SIG-M5 (cell line): ENCODE data around the gene GRID1.

Source experiments
- DNase-seq: peaks from one replicate; lab custom pipeline; 2025; lab: John Stamatoyannopoulos, UW

The GRID1 gene

DNA sequence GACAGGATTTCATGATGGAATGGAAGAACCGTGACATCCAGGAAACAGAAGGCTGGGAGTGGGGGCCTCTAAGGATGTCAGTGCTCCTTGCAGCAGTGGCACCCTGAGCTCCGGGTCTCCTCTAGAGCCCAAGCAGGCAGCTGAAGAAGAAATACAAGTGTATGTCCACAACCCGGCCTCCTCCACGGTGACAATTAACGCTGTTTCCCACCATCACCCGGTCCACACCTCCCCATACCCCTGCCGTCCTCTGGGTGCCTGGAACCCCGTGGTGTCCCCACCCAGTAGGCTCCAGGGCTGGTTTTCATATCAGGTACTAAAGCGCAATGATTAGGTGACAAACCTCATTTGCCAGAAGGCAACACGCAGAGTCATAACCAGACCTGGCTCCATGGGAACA is 30.3 kb downstream of the GRID1 start:
- DNase-seq, result no peak

DNA sequence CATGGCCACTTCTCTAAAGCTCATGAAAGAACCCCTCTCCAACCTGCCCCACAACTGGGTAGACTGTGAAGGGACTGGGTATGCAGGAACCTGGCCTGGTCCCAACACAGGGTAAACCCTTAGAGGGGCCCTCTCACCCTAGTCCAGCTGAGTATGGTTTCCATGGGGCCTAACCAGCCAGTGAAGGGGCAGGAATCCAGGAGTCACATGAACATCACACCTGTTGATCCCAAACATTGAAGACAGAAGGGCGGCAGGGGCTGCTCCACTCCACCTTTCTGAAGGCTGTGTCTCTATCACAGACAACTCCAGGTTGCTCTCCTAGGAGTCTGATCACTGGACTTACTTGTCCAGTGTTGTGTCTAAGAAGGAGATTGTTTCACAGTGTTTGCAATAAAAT is 30.8 kb downstream of the GRID1 start:
- DNase-seq, result no peak

DNA sequence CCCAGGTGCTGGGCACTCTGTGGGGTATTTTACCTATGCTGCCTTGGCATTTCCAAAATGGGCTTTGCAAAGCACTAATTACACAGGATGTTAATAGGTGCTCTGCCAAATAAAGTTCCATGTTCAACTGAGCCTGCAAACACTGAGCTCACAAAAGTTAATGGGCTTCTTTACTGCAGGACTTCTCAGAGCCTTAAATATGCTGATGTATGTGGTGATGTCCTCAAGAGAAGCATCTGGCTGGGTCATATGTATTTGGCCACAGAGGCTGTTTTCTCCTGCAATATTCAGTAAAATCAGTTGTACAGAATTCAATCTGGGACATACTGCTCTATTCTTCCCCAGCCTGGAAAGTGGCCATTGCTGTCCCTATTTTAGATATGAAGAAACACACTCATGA is 31.3 kb downstream of the GRID1 start:
- no peak for DNase-seq

DNA sequence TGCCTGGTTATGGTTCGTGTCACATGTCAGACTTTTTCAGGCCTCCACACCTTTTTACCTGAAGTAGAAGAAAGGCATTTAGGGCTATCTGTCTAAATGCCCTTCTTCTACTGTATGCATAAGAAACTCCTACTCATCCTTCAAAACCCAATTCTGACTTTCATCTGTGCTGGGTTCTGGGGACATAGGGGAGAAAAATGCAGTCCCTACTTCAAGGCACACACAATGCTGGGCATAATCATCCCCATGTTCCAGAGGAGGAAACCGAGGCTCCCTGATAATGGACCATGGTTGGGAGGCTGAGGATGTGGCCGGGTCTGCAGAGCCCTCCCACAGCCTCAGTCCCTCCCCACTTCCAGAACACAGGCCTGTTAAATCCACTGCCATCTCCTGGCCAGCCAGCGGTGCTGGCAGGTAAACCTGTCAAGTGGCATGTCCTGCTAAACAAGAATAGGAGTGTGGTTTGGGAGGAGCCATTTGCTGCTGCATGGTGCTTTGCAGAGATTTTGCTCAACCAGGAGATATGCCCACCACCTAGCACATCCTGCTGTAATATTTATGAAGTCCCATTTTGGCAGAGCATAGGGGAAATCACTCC is 32.0 kb downstream of the GRID1 start:
- no peak for DNase-seq

DNA sequence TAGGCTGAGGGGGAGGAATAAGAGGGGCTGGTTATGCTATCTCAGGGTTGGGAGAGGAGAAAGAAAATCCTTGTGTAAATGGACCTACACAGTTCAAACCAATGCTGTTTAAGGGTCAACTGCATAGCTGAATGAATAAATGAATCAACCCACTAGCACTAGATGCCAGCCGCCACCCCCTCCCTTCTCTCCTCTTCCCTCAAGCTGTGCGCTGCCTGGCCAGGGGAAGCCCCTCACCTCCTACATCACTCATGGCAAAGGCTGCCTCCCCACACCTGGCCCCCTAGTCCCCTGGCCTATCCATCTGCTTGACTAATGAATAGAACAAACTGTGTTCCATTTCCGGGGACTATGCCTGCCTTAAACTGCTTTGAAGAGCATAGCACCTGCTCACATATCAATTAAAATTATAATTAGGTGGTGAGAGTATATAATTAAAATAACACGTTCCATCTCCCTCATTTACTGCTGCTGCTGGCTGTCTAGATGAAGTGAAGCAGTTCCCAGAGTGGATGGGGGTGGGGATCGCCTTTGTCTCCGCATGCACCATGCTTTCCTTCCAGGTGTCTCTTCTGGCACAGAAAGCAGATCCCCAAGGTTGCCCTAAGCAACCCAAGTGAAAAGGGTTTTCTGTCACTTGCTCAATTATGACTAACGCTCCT is 32.6 kb downstream of the GRID1 start:
- no peak for DNase-seq

DNA sequence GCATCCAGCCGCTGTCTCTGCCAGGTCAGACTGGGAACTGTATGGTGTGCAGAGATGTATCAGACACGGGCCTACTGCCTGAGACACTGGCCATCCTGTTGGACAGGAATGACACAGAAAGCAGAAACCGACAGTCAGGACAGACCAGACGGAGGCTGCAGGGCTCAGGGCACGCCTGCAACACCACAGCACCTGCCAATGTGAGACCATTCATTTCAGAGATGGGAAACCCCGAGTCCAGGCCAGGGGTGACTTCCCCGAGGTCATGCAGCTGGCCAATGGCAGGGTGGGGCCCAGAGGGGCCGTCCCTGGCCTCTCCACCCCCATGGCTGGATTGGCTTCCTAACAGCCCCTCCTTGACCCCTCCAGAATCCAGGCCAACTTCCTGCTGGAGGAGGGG is 34.7 kb downstream of the GRID1 start:
- DNase-seq, result no peak

DNA sequence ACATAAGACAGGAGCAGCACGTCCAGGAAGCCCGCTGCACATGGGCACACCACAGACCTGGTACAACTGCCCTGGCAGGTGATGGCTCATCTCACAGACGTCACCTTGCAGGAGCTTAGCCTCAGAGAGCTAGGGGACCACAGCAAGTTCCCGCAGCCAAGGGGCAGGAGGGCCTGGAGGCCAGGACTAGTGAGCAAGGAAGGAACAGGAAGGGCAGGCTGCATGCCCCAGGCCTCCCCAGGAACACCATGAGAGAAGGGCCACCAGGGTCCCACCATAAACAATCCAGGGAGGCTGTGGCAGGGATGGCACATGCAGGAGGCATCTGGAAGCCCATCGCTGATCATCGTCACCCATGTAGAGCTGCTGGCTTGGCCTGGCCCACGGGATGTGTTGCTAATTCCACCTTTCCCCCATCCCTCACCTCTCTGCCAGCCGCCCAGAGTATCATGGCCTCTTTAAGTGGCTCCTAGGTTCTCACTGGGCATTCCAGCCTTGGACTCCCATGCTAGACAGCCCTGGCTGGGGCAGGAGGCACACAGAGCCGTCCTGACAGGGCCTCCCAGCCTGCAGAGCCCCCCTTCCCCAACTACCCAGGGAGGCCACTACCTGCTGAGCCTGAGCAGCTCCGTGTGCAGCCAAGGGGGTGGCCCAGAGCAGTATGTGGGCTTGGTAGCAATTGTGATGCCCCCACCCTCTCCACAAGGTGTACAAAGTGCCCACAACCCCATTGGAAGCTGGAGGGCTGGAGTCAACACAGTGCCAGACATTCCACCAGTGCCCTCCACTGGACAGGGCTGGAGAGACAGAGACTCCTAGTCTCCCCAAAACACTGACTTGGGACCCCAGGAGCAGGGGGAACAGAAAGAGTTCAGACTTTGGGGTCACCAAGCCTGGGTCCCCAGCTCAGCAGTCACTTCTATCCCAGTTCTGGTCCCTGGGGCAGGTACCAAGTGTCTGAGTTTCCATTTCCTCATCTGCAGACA is 35.5 kb downstream of the GRID1 start:
- no peak for DNase-seq

DNA sequence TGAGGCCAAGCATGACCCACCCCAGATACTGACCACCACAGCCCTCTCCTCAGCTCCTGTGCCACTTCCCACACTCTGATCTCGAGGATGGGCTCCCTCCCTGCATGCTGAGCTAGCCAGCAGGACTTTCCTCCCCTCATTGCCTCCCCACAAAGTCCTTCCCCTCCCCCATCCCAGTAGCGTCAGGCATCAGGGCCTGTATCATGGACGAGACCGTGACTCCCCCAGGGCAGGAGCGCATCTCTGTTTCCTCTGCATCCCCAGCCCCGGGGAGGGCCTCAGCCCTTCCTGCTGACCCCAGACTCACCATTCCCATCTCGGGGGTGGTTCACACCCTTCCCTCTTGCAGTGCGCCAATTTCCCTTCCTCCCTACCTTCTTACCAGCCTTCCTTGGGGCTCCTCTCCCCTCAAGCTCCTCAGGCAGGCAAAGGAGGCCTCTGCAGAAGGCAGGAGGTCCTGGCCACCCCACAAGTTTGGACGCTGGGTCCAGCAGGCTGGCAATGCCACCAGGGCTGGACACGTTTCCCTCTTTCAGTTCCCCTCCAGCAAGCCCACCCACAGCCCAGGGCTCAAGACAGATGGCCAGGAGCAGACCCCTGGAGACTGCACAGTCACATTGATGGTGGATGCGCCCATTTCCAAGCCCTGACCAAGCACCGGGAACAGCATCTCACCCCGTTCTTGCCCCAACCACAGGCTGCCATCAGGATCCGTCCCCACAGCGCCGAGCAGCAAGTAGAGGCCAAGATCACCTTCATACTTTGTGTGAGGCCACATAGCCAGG is 36.5 kb downstream of the GRID1 start:
- DNase-seq, result no peak

DNA sequence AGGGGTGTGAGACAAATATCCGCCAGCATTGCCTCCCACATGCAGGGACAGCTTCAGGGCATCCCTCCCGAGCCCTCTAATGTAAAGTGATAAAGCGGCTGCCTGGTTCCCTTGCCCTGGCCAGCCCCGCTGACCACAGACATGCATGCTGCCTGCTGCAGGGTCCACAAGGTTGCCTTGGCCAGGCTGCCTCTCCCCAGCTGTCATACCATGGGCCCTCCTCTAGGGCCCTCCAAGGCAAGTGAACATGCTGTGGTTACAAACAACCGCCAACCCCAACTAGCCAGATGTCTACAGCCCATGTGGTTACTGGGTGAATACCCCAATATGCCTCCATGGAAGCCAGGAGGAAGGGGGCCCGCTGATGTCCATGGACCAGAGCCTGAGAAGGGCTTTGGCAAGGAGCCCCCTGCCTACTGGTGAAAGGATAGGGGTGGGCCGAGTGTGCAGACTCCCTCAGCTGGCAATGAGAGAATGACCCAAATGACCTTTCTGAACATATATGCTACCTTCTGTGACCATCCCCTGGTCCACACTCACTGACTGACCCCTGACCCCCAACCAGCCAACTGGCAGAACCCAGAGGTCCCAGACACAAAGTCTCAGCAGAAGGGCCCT is 37.4 kb downstream of the GRID1 start:
- DNase-seq, result no peak

DNA sequence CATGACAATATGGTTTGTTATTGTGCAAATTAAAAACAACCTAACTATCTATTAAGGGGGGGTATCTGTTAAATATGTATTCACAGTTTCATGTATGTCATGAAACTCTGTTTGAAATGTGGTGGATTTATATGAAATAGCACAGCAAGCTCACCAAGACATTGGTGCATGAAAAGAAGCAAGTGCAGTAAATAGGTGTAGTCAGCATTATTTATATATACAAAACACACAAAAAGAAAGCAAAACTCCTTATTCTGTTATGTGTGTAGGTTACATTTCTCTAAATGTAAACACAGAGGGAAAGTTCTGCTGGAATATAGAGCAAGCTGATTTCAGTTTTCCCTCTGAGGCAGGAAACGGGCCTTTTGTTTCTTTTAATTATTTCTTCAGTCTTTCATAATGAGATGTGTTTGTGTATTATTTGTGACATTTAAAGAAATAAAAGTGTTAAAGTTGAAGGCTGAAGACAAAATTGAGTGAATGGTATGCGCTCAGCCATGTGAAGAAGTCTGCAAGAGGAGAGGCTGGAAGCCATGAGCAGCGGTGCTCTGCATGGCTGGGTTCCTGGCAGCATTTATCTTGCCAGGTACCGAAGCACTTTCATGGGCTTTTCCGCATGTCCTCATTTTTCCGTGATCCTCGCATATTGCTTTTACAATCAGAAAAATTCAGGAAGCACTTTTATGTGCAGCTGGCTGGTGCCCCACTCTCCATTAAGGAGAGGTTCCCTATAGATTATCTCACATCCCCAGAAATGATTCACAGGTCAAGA is 38.5 kb downstream of the GRID1 start:
- DNase-seq, result no peak

DNA sequence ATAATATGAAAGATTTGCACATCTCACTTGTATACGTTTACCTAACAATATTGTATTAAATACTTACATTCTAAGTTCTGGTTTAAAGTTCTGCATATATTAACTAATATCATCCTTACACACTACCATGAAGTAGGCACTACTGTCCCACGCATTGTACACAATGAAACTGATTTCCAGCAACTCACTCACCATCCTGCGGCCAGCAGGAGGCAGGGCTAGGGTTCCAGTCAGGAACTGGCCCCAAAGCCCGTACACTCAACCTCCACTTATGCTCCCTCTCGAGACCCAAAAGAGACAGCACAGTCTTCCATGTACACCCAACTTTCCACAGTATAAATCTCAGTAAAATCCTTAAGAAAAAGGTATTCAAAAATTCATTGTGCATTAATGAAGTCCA is 41.4 kb downstream of the GRID1 start:
- no peak for DNase-seq

DNA sequence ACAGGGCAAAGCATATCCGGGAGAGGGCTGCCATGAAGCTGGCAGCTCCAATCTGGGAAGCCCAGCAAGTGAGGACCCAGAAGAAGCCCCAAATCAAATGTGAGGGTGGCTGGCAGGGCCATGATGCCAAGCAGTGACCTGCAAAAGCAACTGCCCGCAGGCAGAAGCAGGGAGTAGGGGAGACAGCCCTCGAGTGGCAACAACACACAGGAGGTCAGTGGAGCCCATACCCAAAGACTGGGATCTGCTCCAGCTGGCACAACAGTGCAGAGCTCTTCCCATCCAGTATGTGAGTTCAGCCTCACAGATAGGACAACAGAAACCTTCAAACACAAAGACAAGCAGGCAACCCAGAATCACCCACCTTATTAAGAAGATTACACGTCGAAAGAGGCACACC is 45.0 kb downstream of the GRID1 start:
- no peak for DNase-seq

DNA sequence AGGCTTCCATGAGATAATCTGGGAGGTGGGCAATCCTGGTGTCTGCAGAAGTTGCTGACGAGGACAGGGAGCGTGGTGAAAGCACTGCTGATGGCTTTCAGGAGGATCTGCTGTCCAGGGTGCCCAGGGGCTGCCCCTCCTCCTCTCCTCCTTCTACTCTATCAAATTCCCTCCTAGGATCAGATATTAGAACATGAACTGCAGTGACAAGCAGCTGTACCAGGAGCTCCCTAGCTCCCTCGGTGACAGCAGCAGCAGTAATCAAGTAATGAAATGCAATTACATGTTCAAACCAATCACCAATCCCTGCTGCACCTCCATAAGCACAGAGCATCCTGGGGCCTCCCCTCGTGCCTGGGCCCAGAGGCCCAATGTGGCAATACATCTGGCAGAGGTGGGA is 46.9 kb downstream of the GRID1 start:
- no peak for DNase-seq

DNA sequence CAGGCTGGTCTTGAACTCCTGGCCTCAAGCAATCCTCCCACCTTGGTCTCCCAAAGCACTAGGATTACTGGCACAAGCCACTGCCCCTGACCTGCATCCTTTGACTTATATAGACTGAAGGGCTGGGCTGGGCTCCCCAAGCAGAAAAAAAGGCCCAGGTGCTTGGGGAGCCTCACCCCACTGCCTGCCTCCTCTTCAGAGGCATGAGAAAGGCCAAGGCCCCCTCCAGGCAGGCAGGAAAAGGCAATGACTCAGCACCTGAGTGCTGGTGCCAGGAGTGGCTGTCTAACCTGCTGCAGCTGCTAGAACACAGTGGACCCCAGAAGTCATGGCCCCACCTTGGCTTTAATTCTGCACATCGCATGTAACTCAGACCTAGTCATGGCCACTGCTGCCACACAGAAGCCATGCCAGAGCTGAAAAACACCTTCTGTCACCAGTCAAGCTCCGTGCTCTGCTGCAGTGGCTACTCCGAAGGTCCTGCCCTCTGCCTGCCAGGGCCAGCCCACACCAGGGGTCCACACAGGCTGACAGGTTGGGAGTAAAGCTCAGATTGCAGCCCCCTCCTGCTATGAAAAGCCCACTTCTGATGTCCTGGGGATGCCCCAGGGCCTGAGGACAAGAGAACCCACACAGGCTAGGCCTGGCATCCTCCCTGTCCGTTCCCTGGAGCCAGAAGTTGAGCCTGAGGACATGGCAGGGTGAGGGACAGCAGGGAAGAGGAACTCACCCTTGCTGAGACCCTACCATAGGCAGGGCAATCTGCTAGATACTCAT is 48.5 kb downstream of the GRID1 start:
- DNase-seq, result no peak

DNA sequence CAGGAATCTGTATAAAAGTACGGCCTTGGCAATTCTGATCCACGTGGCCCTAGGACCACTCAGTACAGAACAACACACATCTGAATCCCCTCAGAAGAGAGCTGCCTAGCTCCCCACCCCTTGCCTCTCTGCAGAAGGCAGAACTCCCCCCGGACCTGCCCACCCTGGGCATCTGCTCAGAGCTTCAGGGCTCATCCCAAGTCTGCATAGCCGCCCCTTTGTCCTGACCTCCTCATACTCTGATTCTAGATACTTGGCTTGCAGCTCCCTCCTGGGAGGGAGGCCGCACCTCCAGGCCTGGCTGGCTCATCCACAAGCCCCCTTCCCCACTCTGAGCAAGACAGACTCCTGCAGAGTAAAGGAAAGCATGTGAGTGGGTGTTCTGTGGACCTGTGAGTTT is 49.6 kb downstream of the GRID1 start:
- DNase-seq, result no peak

DNA sequence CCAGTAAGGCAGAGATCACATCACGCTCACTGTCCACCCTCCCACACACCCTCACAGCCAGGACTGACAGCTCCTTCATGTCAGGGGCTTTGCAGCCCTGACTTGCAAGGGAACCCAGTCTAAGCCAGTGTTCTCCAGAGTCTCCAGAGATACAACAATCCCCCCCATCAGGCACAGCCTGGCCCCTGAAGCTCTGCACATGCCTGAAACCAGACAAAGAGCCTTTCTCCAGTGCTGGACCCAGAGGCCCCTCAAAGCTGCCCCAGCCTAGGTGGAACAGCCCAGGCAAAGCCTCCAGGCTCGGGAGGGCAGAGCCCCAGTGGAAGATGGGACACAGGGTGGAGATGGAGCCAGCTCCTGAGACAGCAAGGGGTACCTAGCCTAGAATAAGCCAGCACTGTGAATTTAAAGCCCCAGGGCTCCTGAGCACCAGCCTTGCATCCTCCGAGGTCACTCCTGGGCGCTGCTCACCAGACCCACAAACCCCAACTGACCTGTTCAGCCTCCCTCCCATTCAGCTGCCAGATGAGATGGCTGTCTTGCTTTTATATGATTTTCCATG is 50.2 kb downstream of the GRID1 start:
- DNase-seq, result no peak

DNA sequence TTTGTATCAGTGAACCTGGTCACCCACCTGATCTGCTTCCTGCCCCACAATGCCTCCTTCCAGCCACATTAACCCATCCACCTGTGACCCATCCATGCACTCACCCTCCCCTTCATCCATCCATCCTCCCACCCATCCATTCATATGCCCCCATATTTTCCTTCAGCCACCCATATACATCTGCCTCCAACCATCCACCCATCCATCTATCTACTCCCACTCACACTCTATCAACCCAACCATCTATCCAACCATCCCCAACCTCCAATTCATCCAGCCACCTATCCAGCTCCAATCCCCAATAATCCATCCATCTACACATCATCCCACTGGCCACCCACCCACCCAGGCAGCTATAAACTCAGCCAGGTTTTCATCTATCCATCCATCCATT is 51.0 kb downstream of the GRID1 start:
- no peak for DNase-seq

DNA sequence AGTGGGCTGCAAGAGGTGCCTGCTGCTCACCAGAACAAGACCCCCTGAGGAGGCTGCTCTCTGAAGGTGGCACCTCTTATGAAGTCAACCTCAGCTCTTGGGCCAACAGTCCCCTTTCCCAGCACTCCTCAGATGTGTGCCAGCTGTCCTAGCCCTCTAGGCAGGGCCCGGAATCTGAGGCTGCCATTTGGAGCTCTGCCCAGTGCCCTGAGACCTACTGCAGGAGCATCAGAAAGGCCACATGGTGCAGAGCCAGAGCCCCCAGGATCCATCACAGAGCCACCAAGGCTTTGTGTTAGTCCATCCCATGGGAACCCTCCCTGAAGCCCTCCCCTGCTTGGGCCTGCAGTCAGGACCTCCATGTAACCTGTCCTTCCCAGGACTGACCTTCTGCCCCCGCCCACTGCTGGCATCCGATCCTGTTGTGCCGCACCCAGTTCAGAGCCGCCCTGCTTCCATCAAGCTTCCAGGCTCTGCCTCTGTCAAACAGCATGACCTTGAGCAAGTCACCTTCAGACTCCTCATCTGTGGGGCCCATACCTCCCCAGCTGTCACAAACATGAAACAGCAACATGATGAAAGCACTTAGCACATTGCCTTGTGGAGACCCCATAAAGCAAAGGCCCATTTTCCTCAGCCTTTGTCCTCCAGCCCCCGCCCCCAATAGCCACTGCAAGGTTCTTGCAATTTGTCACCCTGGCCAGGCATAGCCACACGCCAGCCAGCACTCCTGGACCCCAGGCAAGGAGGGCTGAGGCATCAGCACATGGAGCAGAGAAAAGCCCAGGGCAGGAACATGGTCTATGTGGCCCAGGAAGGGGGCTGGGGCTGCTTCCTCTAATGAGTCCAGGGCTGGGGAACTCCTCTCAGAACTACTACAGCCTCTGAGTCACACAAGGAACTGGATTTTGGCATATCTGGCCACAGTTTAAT is 51.7 kb downstream of the GRID1 start:
- no peak for DNase-seq

DNA sequence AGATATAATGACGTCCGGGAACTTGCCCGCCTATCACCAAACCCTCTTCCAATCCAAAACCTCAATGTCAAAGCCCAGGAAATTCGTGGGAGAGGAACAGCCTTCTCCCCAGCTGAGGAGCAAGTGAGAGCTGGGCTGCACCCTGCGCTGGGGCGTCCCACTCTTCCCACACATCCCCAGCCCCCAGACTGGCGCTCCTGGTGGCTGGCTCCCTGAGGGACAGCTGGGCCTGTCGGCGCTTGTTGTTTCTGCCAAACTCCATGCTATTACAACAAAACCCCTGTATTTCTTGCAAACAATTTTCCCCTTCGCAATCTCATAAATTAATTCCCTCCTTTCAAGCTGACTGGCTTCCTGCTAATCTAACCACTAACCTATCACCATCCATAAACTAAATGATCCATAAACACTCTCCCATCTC is 53.0 kb downstream of the GRID1 start:
- no peak for DNase-seq
